Measurements from ENCODE around the gene MEIKIN. TPM values are rescaled to one million over a fixed set of nuclear protein-coding genes. Genes with fewer than 3 reads are reported as not detected.

Gene MEIKIN
- total RNA-seq, 1 experiment from 2014 or later, result not detected

DNA sequence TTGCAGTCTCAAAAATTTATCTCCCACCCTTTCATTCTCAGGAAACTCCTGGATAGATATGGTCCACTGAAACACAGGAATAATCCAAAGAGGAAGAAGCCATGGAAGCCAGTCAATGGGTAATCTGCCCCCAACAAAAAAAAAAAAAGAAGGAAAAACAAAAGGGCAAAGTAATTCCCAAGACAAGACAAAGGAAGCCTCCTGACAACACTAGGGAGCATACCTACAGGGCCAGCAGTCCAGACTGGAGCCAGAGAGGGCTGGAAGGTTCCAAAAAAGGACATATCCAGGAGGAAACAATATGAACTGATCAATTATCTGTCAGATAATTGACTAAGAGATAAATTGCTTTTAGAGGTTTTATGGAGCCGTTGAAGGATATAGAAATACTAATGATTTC is 161.6 kb downstream of the MEIKIN start:
- ATAC-seq, result no peak
- no peak overlapping the region for H3K27ac ChIP-seq (ENCODE audit: low read length)

GRCh38 chr5:131783357-131783756 is 162.1 kb downstream of the MEIKIN start:
- Histone ChIP-seq H3K36me3 (ENCODE audit: control insufficient read depth, insufficient read depth, low read length) (no peaks in the 10 kb centered on the region), H3K4me3 (ENCODE audit: low read depth in 2 of 2, low read length in 2 of 2) (no peak overlapping the region), H3K9me3 (ENCODE audit: control insufficient read depth, insufficient read depth, low read depth, low read length) (no peaks in the 10 kb centered on the region), H3K4me1 (ENCODE audit: control insufficient read depth, insufficient read depth, low read length) (peaks cover 13% of the 10 kb centered on the region), H3K27ac (ENCODE audit: low read length) (no peak overlapping the region), H3K27me3 (ENCODE audit: control insufficient read depth, insufficient read depth, low read length) (no peaks in the 10 kb centered on the region)
- ATAC-seq (no peak), DNase-seq (ENCODE audit: low read depth, low spot score) (no peak)
- CTCF ChIA-PET, result no interaction called here
- in situ Hi-C loops (cut with HindIII; ENCODE audit: low pct_unique_long_range_greater_than_20kb, low sequenced_read_pairs) (no loop called here), intact Hi-C loops (cut with micrococcal nuclease; ENCODE audit: unreplicated experiment) (no loop called here)
- no TSS peak for BruUV-seq (replicated peaks)
- POLR2A ChIA-PET, result no interaction called here
- TF ChIP-seq SIN3A (IDR thresholded peaks at IDR 0.05; ENCODE audit: borderline replicate concordance, insufficient read depth, low read depth, low read length) (no peak), TCF7L2 (IDR thresholded peaks at IDR 0.05; ENCODE audit: low read depth, low read length) (no peak)

More for the DNA sequence above, 161.6 kb downstream of the MEIKIN start:
- ChIA-PET POLR2A (no interaction called here), CTCF (no interaction called here)
- H3K27me3 ChIP-seq (ENCODE audit: control insufficient read depth, insufficient read depth, low read length), result no peaks in the 10 kb centered on the region
- intact Hi-C loops (cut with micrococcal nuclease; ENCODE audit: unreplicated experiment), result no loop called here
- TF ChIP-seq SIN3A (IDR thresholded peaks at IDR 0.05; ENCODE audit: borderline replicate concordance, insufficient read depth, low read depth, low read length) (no peak), CTCF (IDR thresholded peaks at IDR 0.05) (no peak), POLR2AphosphoS5 (IDR thresholded peaks at IDR 0.05; ENCODE audit: low read depth, low read length) (no peak), TCF7L2 (IDR thresholded peaks at IDR 0.05; ENCODE audit: low read depth, low read length) (no peak)
- TF ChIP-seq, protein P1, sequence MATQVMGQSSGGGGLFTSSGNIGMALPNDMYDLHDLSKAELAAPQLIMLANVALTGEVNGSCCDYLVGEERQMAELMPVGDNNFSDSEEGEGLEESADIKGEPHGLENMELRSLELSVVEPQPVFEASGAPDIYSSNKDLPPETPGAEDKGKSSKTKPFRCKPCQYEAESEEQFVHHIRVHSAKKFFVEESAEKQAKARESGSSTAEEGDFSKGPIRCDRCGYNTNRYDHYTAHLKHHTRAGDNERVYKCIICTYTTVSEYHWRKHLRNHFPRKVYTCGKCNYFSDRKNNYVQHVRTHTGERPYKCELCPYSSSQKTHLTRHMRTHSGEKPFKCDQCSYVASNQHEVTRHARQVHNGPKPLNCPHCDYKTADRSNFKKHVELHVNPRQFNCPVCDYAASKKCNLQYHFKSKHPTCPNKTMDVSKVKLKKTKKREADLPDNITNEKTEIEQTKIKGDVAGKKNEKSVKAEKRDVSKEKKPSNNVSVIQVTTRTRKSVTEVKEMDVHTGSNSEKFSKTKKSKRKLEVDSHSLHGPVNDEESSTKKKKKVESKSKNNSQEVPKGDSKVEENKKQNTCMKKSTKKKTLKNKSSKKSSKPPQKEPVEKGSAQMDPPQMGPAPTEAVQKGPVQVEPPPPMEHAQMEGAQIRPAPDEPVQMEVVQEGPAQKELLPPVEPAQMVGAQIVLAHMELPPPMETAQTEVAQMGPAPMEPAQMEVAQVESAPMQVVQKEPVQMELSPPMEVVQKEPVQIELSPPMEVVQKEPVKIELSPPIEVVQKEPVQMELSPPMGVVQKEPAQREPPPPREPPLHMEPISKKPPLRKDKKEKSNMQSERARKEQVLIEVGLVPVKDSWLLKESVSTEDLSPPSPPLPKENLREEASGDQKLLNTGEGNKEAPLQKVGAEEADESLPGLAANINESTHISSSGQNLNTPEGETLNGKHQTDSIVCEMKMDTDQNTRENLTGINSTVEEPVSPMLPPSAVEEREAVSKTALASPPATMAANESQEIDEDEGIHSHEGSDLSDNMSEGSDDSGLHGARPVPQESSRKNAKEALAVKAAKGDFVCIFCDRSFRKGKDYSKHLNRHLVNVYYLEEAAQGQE (IDR thresholded peaks at IDR 0.05; ENCODE audit: insufficient read depth in 1 of 2, low read depth in 2 of 2, low read length in 1 of 2), result no peak
- no peak overlapping the region for H3K4me3 ChIP-seq (ENCODE audit: low read depth in 2 of 2, low read length in 2 of 2)
- DNase-seq (ENCODE audit: low read depth, low spot score), result no peak
- no peaks in the 10 kb centered on the region for H3K36me3 ChIP-seq (ENCODE audit: control insufficient read depth, insufficient read depth, low read length)
- H3K9me3 ChIP-seq (ENCODE audit: control insufficient read depth, insufficient read depth, low read depth, low read length), result no peaks in the 10 kb centered on the region
- BruUV-seq (replicated peaks), result no TSS peak
- peaks cover 13% of the 10 kb centered on the region for H3K4me1 ChIP-seq (ENCODE audit: control insufficient read depth, insufficient read depth, low read length)
- in situ Hi-C loops (cut with HindIII; ENCODE audit: low pct_unique_long_range_greater_than_20kb, low sequenced_read_pairs), result no loop called here

DNA sequence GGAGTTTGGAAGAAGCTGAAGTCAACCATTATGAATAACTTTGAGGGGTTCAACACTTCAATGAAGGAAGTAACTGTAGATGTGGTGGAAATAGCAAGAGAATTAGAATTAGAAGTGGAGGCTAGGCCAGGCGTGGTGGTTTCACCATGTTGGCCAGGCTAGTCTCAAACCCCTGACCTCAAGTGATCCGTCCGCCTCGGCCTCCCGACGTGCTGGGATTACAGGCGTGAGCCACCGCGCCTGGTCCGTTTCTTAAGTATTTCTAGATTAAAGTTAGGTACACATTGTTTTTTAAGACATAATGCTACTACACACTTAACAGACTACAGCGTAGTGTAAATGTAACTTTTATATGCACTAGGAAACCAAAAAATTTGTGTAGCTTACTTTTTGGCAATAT is 162.7 kb downstream of the MEIKIN start:
- in situ Hi-C loops (cut with HindIII; ENCODE audit: low pct_unique_long_range_greater_than_20kb, low sequenced_read_pairs), result no loop called here

More for the DNA sequence above, 162.7 kb downstream of the MEIKIN start:
- Histone ChIP-seq H3K27ac (ENCODE audit: low read length) (no peak overlapping the region), H3K9me3 (ENCODE audit: control insufficient read depth, insufficient read depth, low read depth, low read length) (no peaks in the 10 kb centered on the region), H3K4me1 (ENCODE audit: control insufficient read depth, insufficient read depth, low read length) (peaks cover 12% of the 10 kb centered on the region), H3K27me3 (ENCODE audit: control insufficient read depth, insufficient read depth, low read length) (no peaks in the 10 kb centered on the region), H3K36me3 (ENCODE audit: control insufficient read depth, insufficient read depth, low read length) (no peaks in the 10 kb centered on the region), H3K4me3 (ENCODE audit: low read depth in 2 of 2, low read length in 2 of 2) (no peak overlapping the region)
- TF ChIP-seq POLR2AphosphoS5 (IDR thresholded peaks at IDR 0.05; ENCODE audit: low read depth, low read length) (no peak), TCF7L2 (IDR thresholded peaks at IDR 0.05; ENCODE audit: low read depth, low read length) (no peak), SIN3A (IDR thresholded peaks at IDR 0.05; ENCODE audit: borderline replicate concordance, insufficient read depth, low read depth, low read length) (no peak), CTCF (IDR thresholded peaks at IDR 0.05) (no peak)
- TF ChIP-seq, protein P1 (IDR thresholded peaks at IDR 0.05; ENCODE audit: insufficient read depth in 1 of 2, low read depth in 2 of 2, low read length in 1 of 2), result no peak
- ChIA-PET CTCF (no interaction called here), POLR2A (no interaction called here)
- ATAC-seq, result no peak
- DNase-seq (ENCODE audit: low read depth, low spot score), result no peak
- no TSS peak for BruUV-seq (replicated peaks)
- intact Hi-C loops (cut with micrococcal nuclease; ENCODE audit: unreplicated experiment), result no loop called here

All from Panc1 (cell line).